SK-N-MC (cell line): ENCODE results near the gene NOM1.

Source experiments
- EZH2 ChIP-seq: fragments of 200-600 bp; sonication (generic); IDR thresholded peaks from one replicate; pipeline ENCODE4 v1.6.1; 2017; ENCODE audit warnings: antibody characterized with exemption
- FOXP2 ChIP-seq: optimal IDR thresholded peaks from 2 replicates; pipeline ENCODE3; 2011; ENCODE audit warnings: mild to moderate bottlenecking, moderate library complexity; ENCODE audit not compliant: insufficient read depth; ENCODE audit errors: extremely low read length, control extremely low read depth
- POLR2AphosphoS5 ChIP-seq: IDR thresholded peaks from 2 replicates; pipeline ENCODE4 v1.6.1; 2012; ENCODE audit warnings: mild to moderate bottlenecking, low read depth, low read length, borderline replicate concordance

DNA sequence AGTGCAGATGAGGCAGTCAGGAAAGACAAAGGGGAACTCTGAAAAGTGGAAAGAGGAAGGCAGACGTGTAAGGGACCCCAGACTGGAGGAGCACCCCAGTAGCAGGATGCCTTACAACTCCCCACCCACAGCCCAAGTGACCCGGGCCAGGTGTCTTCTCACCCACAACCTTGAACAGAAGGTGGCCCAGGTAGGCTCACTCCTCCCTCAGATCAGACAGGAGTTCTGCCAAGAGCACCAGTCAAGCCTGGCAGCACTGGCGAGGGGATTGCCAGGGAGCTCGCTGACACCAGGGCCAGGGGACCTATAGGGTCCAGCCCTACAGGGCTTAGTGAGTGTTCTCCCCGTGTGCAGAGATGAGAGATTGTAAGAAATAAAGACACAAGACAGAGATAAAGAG is 29.4 kb upstream of the NOM1 start:
- TF ChIP-seq POLR2AphosphoS5 = no peak
- TF ChIP-seq EZH2 = no peak
- TF ChIP-seq FOXP2 = no peak
